EH (cell line): ENCODE data around the gene INPP5E.

ENCODE experiments used
- DNase-seq: peaks from one replicate; pipeline ENCODE4 v3.0.0-alpha.2; 2015; ENCODE audit warnings: low read depth

The INPP5E gene

DNA sequence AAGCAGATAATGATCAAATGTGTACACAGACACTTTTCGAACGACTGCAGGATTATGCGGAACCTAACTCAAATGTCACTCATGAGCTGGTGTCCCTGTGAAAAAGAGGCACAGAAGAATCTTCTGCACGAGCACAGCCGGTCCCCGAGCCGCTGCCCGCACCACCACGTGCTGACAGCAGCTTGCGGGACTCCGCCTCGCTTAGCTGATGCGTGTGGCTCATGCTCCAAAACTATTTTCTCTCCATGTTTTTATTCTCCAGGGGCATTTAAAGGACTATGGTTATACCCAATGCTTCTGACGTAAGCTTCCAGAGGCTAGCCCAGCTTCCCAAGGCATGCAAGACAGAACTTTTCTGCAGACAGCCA is 33.7 kb upstream of the INPP5E start:
- no peak for DNase-seq

DNA sequence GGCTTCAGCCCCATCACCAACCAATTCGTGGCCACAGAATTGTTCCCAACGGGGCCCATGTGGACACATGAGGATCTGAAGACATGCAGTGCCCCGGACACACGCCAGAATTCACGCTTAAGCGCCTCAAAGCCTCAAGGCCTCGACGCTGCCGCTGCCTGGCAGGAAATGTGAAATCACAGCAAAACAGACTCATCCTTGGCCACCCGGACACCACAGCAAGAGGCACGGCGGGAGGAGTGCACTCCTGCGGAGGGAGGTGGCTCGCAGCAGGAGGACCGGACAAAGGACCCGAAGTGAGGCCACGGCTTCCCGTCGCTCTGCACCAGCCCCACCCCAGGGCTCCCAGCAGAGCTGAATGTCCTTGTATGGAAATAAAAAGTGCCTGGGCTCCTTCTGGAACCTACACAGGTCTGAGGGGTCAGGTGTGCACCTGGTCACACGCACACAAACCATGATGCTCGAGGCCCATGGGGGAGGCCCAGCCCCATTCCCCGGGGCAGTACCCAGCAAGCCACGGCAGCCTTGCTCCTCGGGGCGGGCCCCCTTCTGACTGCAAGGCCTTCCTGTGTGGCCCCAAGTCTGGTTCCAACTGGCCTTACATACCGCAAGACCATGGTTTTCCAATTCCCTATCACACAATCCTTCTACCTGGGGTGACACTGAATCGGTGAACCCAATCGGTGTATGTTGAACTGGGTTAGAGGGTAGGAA is 33.2 kb upstream of the INPP5E start:
- no peak for DNase-seq

DNA sequence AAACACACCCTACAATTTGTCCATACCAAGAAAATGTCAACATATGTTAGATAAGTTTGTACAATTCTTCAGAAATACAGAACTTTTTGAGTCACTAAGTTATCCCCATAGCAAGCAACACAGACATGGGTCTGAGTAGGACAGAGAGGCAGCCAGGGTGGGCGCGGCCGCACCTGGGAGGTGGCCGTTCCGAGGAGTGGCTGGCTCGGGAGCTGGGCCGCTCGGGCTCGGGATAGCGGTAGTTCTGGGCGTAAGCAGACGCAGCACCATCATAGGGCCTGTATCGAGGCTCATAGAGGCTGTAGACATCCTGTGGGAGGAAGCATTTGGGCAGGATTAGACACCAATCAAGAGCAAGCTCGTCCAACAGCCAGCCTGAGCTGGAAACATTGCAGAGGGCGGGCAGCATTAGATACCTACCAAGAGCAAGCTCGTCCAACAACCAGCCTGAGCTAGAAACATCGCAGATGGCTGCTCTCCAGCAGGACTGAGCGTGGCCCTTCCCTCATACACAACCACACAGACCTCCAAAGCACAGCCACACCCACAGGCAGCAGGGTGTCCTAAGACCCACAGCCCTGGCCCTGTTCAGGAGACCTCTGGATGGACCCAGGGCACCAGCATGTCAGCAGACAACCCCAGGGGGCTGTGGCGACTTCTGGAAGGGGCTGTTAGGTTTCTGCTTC is 32.3 kb upstream of the INPP5E start:
- no peak for DNase-seq

DNA sequence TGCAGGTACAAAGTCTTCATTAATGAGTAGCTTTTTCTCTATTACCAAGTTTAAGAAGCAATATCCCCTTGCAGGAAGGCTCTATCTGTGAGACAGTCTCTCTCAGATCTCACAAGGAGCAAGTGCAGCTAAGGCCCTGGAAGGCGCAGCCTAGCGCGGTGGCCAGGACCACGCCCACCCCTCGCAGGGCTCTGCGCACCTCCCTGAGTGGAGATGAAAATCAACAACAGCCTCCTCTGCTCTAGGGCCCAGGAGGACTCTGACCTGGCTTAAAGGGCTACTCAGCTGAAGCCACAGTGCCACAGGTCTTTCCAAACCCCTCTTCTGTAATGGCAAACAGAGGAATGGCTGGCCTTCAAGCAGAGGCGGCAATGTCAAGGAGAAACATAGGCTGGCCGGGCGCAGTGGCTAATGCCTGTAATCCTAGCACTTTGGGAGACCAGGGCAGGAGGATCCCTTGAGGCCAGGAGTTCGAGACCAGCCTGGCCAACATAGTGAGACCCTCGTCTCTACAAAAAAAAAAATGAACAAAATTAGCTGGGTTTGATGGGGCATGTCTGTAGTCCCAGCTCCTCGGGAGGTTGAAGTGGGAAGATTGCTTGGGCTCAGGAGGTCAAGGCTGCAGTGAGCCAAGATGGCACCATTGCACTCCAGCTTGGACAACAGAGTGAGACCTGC is 31.3 kb upstream of the INPP5E start:
- DNase-seq: no peak

DNA sequence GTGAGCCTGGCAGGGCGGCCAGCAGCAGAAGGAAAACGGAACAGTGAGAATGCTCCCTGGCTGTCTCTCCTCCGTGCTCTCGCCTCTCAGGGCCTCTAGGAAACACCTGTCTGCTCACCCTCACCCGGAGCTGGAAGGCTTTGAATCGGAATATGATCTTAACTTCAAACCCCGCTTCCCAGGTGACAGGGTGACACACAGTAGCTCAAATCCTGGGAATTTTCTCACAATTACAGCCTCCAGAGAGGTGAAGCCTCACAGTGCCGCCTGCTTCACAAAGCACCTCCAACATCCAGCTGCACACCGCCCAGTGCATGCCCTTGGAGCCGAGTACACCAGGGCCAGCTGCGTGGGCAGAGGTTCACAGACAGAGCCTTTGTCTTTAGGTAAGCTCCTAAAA is 30.7 kb upstream of the INPP5E start:
- DNase-seq: no peak

DNA sequence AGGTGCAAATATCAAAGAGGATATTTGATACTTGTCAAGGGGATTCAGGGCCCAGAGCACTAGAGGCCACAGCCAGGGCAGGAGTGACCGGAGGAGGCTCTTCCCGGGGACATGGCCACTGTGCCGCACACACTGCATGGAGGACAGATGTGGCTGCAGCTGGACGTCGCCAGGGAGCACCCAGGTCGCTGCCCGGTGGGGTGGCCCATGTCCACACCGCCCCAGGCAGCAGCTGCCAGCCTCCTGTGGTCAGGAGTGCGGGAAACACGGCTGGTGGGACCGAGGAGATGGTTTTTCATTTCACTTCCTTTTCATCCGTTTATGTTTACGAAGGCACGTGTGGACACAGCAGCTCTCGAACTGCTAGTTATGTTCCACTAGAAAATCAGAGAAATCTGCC is 28.1 kb upstream of the INPP5E start:
- no peak for DNase-seq

DNA sequence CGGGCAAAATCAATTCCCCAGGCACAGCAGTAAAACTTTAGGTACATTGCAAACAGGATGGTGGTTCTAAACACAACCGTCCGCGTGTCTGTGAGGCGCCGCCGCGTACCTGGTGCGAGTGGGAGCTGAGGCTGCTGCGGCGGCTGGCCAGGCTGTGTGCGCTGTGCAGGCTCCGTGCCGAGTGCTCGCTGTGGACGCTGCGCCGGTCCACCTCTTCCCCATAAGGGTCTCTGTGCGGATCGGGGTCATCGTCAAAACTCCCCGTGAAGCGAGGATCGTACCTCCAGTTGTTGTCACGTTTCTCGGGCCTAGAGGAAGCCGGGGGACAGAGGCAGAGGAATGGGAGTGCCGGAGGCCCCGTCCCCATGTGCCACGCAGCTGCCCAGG is 26.5 kb upstream of the INPP5E start:
- no peak for DNase-seq

DNA sequence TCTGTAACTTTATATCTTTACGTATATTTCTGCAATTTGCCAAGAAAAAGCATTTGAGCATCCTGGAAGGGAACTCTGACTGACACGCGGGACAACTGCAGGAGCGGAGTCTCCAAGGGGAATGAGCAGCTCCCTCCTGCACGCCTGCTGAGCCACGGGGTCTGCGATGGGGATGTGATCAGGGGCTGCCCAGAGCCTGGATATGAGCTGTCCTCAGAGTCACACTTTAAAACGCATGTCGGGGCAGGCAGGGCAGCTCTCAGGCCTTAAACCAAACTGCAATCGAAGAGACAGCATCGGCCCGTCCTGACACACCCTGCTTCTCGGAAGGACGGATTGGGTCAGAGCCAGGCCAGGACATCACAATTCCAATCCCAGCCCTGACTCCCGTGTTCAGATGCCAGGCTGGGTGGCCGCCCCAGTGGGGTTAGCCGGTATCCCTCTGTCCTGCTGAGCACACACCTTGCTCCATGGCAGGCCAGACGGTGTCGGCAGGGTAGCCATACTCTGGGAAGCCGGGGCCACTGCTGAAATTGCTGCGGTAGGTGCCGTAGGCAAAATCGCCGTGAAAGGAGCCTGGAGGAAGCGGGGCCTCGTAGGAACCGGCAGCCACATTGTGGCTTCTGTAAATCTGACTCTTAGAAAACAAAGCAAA is 26.0 kb upstream of the INPP5E start:
- no peak for DNase-seq

DNA sequence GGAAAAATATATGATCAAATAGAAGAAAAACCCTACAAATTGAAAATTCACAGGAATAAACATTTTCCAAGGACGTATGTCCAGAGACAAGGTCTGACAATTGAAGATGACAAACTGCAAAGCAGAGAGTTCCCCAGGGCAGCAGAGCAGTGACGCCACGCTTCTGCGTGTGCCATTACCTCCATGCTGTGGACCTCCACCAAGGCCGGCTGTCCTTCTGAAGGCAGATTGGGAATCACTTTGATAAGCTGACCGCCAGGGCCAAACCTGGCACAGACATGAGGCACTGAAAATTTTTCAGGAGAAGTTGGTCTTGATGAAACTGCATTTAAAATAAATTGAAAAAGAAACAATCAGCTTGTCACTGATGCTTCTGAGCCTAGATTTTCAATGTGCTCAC is 24.6 kb upstream of the INPP5E start:
- DNase-seq: no peak

DNA sequence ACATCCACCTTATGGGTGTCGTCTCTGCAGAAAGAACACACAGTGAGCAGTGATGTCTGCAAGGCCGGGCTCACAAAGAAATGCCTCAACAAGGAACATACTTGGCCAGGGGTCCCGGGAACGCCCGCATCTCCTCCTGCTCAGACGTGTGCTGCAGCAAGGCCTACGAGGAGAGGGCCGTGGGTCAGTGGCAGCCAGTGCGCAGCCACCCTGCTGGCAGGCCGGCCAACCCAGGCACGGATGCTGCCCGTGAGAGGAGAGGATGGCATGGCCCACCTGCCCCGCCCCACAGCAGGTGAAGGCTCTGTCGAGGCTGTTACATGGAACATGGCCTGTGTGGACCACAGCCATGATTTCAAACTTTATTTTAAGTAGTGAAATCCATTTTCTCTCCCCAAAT is 23.9 kb upstream of the INPP5E start:
- DNase-seq: no peak

DNA sequence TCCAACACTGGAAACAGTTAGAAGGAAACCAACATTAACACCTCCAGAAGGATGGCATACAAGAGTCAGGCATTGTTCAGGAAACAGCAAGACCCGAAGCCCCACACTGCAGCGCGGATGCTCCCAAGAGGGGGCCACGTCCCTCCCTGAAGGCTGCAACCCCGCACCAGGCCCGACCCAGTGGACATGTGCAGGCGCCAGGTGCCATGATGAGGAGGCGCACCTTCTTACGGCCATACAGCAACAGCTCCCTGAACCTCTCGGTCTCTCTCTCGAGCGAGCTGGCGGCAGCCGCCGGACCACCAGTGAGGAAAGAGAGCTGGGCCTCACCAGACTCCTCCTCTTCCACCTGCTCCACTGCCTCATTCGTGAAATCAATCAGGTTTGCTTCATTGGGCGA is 23.0 kb upstream of the INPP5E start:
- DNase-seq: no peak

DNA sequence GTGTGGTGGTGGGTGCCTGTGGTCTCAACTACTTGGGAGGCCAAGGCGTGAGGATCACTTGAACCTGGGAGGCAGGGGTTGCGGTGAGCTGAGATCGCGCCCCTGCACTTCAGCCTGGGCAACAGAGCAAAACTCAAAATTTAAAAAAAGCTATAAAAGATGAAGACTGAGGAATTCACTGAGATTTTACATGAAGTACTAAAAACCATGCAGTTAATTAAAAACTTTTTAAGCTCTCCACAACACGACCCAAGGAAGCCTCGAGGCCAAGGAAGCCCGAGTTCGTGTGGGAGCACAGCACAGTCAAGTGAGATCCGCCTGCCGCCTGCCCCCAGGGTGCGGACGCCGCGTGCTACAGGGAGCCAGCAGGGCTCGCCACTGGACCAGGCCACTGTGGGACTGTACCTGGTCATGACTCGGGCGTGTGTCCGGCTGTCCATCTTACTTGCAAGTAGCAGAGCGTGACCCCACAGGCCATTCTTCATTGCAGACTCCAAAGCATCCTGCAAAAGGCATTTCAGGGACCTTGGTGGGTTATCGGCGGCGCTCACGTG is 21.2 kb upstream of the INPP5E start:
- DNase-seq: no peak

DNA sequence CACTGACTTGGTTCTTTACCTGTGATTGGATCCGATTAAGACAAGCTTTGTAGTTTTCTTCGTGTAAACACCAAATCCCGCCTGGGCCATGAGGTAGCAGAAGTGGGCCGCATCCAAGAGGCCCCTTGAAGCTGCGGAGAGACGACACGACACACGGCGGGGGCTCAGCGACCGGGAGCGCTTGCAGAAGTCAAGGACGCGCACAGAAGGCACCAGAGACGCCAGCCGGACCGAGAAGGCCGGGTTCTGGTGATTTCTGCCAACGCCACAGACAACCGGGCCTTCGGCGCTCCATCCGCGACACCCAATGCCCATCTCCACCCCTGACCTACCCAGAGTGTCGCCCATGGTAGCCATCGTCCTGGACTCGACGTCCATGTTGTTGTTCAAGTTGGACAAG is 19.8 kb upstream of the INPP5E start:
- DNase-seq: no peak

DNA sequence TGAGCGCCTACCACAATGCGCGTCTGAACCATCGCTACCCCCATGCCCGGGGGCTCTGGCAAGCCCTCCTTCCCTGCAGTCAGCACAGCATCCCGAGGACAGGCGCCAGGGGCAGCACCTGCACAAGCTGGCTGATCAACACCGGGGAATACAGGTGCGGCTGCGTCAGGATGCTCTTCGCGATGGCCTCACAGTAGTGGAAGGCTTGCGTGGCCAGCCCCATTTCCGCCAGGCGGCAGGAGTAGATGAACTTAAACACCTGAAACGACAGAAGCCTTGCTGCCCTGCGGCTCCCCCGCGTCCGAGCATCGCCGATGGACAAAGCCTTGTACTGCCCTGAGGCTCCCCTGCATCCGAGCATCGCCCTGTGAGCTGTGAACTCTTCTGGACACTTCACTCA is 17.7 kb upstream of the INPP5E start:
- DNase-seq: no peak

DNA sequence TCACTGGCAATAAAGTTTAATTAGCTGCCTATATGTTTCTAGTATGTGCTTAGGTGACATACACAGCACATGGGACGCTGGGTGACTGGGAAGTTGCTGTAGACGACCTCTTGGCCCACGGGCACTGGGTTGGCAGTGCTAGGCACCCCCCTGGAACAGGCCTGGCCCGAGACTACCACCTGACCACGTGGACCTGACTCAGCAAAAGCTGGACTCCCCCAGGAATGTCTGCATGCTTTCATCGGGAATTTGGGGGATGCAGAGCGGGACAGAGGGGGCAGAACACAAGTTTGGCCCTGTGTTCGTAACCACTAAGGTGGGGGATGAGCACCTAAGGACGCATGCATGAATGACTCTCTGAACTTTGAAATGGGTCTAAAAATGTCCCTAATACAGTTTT is 16.6 kb upstream of the INPP5E start:
- DNase-seq: no peak

DNA sequence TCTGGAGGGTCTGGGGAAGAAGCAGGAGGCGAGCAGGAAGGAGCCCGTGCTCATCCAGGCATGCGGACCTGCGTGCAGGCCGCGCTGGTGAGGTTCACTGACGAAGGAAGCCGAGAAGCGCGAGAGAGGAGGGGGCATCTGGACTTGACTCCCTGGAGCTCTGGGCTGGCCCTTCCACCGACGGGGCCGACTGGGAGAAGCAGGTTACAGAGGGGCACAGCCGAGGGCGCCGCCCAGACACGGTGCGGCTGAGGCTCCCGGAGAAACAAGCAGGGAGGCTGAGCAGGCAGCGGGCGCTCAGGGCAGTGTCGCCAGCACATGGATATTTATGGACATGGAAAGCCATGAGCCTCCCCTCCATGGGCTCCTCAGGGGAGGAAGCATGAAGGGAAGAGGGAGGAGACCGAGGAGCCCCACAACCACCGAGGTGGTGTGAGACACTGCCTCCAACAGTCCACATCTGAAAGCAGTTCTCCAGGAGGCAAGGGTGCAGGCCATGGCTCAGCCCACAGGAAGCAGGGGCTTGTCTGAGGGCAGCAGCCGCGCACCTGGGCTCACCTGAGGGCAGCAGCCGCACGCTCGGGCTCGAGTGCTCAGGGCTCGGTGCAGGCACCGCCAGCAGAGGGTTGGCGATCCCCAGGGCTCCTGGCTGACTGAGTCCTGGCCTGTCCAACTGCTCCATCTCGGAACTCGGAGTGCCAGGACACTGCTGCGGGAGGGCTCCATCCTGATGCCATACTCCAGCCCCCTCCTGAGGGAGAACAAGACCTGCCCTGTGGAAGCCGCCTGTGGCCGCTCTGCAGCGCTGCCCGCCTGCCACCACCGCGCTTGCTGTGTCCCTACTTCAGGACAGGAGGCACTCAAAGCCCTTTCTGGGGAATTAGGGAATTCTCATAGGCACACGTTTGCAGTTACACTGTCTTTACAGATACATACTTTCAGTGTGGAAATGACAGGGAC is 15.7 kb upstream of the INPP5E start:
- DNase-seq: no peak

DNA sequence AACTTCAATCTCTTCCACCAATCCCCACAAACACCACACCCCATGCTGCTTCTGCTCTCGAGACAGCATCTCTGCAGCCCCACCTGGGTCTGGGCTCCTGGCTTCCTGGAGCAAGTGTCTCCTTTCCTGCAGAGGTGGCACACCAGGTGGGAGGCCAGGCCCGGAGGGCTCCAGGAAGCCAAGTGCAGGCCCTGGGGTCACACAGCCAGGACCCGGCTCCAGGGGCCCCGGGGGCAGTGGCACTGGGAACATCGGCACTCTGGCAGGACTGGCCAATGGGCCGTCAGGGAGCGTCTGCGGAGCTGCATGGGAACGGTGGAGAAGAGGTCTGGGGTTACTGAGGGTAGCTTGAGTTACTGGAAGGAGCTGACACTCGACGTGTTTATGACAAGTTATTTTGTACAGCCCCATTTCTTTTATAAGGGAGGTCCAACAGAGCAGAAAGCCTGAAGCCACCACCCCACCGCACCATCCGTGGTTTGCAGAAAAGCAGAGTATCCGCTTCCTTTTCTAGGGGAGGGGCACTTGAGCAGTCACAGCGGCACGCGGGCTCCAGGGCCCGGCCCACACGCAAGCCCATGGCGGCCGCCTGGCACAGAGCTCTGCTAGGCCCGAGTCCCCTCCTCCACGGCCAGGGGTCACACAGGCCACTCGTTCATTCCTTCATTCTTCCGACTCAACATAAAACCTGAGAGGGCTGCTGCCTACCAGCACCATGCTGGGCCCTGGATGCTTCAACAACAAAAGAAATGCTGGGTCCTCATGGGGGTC is 14.6 kb upstream of the INPP5E start:
- no peak for DNase-seq

DNA sequence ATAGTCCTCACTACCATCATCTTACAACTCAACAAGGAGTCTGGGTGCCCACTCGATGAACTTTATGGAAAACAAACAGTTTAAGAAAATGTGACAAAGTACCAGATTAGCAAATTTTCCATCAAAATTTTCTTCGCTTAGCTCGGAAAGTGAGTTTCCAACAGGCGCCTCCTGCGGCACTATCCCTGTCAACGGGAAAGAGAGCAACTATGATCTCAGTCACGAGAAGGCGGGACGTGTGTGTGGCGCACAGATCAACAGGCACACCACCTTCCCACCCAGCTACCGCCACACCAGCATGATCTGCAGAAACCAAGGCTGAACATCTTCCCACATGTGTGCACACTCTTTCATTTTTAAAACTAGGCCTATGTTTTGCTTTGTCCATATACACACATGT is 13.7 kb upstream of the INPP5E start:
- DNase-seq: no peak

DNA sequence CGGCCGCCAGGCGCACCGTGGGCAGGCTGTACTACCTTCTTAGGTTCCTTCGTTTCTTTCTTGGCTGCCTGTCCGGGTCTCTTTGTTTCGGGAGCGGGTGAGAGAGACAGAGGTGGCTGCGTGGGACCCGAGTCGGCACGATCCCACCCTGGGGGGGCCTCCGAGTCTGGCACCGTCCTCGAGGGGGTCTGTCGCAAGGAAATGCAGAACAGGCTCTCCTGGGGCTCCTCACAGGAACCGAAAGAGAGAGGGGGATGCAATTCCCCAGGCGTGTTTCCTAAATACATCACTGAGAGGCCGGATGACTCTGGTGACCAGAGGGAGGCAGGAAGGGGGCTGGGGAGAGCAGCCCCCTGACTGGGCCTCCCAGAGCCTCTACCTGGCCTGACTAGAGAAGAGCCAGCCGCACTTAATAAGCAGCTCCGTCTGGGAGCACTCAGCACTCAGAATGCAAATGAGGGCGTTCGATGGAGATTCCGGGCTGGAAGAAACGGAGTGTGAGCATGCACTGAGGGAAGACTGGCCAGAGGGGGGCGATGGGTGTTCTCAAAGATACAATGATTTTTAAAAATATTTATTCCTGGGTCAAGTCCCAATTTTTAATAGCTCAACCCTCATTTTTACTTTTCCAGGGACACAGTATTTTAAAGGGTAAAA is 11.7 kb upstream of the INPP5E start:
- no peak for DNase-seq

DNA sequence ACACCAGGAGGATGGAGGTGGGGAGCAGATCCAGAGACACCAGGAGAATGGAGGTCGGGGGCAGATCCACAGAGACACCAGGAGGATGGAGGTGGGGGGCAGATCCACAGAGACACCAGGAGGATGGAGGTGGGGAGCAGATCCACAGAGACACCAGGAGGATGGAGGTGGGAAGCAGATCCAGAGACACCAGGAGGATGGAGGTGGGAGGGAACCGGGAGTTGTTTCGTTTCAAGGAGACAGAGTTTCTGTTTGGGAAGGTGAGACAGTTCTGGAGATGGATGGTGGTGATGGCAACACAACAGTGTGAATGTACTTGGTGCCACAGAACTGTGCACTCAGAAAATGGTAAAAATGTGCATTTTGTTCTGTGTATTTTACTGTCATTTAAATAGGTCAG is 9.0 kb upstream of the INPP5E start:
- DNase-seq: no peak
